Fibroblast of peridontal ligament (primary cell): ENCODE results near the gene LSP1.
A peak's percentile ranks its signal among the peaks of the same experiment; 100 is the strongest.

ENCODE experiments used
- DNase-seq: peaks from one replicate; pipeline ENCODE4 v3.0.0-alpha.2; 2010; ENCODE audit errors: extremely low read depth

Gene LSP1

GRCh38 chr11:1825039-1825740 lies 27.7 kb upstream of the LSP1 start:
- DNase-seq: no peak

DNA sequence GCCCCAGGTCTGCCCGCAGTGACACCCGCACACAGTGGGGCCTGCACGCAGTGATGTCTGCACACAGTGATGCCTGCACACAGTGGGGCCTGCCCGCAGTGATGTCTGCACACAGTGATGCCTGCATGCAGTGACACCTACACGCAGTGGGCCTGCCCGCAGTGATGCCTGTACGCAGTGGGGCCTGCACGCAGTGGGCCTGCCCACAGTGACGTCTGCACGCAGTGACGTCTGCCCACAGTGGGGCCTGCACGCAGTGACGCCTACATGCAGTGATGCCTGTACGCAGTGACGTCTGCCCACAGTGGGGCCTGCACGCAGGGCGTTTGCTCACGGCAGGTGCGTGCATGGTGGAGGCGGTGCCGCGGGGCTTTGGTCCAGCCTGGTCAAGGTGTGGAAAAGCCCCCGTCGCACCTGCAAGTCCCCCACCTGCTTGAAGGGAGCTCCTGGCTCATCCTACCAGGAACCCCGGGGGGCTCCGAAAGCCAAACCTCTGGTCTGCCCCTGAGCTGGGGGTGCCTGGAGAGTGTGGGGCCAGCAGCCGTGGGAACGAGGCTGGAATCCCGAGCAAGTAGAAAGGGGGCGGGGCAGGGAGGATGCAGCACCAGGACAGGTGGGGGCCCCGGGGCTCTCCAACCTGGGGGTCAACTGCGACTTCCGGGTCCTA lies 27.0 kb upstream of the LSP1 start:
- DNase-seq: no peak

DNA sequence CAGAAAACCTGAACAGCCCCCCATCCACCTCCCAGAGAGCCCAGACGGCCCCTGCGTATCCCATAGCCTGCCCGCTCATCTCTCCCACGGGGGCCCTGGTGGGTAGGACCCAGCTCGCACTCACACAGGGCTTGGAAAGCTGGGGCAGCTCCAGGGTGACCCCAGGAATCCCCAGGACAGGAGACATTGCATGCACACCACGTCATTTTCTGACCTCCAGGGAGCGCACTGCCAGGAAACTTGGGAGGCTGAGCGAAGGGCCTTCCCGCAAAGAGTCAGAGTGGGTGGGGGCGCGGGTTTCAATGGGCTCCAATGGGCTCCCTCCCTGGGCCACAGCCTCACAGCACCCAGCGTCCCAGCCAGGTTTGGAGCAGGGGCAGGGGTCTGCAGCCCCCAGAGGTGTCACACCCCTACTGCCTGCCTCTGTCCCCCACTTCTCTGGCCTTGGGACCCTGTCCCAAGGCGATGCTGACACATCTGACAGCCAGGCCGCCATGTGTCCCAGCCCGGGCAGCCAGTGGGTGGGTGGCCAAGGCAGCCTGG lies 26.3 kb upstream of the LSP1 start:
- peak; percentile 71 for DNase-seq

GRCh38 chr11:1827095-1827813 lies 25.6 kb upstream of the LSP1 start:
- peak; percentile 78 for DNase-seq

DNA sequence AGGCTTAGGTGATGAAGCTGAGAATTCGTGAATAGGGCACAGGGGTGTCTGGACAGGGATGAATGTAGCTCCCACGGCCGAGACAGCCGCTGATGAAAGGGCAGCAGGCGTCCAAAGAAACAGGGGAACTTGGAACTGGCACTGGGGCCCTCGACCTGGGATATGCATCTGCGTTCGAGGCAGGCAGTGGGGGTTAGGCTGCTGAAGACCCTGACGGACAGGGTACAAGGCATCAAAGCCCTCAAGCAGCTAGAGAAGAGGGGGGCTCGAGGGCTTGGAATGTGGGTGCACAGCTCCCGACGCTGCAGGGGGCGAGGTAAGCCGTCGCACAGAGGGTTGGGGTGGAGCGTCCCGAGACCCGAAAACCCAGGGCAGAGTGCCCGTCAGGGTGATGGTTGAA lies 25.0 kb upstream of the LSP1 start:
- no peak for DNase-seq

DNA sequence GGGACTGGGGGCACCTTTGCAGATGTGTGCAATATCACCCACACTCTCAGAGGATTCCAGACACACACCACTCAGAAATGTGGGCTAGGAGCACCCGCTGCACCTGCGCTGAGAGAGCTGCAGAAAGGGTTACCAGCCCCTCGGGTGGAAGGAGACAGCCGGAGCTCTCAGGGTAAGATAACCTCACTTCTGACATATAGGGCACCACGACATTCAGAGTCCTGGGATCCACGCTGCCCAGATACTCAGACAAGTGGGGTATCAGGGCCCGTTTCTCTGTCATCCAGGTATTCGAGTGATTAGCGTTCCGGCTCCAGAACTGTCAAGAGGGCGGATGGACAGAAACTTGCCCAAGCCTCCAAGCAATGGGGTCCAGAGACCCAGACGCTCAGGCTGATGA lies 24.3 kb upstream of the LSP1 start:
- DNase-seq: no peak

GRCh38 chr11:1829039-1829820 lies 23.7 kb upstream of the LSP1 start:
- DNase-seq: peak; percentile 33

GRCh38 chr11:1830004-1830321 lies 22.9 kb upstream of the LSP1 start:
- no peak for DNase-seq

DNA sequence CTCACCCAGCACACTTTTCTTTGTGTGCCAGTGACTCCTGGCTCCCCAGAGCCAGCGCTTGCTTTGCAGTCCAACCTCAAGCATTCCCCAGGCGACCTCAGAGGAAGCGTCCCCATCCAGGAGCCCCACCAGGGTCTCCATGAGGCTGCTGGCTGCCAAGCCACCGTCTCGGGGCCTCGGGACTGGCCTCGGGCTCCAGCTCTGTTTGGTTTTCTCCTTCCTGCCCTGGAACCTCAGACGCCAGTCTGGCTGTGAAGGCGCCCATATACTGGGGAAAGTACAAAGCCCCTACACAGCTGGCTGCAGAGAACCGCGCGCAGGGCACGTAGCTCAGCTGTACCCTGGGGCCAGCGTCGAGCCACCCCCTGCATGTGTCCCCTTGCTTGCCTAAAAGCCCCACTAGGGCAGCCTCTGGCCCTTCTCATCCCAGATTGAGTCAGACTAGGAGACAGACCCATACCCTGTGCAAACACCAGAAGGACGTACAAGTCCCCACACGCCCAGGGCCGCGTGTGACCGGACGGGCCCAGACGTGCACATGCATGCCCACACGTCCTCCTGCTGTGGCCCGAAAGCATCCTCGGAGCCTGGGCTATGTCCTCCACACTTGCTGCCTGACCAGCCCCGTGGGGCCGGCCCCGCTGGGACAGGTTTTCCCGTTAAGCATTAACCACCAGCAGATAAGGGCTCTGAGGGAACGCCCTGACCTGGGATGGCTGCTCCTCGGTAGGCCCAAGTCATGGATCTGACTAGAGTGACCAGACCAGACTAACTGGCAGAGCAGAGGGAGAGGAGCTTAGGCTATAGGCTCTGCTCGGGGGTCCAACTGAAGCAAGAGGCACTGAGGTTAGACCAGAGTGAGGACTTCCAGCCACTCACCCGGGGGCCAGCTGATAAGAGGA lies 22.3 kb upstream of the LSP1 start:
- no peak for DNase-seq

- no peak for DNase-seq
Measured at GRCh38 chr11:1831338-1832210, 21.3 kb upstream of the LSP1 start.

DNA sequence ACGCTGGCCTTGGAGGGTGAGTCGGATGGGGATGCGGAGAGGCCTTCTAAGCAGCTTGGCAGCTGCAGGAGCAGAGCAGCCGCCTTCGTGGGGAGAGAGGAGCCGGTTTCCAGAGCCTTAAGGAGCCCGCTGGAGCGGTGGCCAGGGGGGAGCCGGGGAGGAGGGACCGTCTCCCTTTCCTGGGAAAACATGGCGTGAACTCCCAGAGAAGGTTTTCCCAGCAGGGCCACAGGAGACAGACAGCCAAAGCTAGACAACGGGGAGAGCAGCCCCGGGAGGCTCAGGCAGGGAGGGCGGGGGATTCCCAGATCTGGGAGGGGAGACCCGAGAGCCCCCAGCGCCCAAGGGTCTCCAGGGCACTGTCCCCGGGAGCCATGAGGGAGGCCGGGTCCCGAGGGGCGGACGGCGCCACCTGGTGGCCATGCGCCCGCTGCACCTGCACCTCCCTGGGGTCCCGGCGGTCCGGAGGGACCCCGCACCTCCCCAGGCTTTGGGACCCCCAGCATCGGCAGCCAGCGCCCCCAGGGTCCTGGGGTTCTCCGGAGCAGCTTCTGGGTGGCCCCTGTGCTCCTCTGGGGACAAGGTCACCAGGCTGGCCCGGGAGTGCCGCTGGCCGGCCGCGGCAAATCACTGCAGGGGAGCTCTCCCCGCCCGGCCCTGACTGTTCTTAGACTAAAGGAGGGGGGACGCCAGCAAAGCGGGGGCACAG lies 20.5 kb upstream of the LSP1 start:
- DNase-seq: no peak

GRCh38 chr11:1832920-1833295 lies 20.0 kb upstream of the LSP1 start:
- DNase-seq: no peak

- DNase-seq: no peak
Measured at GRCh38 chr11:1834062-1834610, 18.7 kb upstream of the LSP1 start.

GRCh38 chr11:1834779-1835670 lies 17.9 kb upstream of the LSP1 start, which contains the start of gene SYT8:
TSS of gene SYT8 (plus strand) at chr11:1834990. CDS start at chr11:1835106, 116 bp downstream.
- DNase-seq: no peak

DNA sequence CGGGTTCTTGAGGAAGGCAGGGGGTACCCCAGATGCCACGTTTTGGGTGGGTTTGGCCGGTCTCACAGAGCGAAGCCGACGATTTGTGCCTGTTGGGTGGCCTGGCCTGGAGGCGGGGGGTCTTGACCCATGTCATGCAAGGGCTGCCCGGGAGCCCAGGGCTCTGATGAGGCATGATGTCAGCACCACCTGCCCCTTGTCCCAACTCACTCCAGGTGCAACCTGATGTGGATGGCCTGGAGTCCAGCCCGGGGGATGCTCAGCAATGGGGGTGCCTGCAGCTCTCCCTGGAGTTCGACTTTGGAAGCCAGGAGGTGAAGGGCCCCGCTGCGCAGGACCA lies 17.2 kb upstream of the LSP1 start:
- no peak for DNase-seq

DNA sequence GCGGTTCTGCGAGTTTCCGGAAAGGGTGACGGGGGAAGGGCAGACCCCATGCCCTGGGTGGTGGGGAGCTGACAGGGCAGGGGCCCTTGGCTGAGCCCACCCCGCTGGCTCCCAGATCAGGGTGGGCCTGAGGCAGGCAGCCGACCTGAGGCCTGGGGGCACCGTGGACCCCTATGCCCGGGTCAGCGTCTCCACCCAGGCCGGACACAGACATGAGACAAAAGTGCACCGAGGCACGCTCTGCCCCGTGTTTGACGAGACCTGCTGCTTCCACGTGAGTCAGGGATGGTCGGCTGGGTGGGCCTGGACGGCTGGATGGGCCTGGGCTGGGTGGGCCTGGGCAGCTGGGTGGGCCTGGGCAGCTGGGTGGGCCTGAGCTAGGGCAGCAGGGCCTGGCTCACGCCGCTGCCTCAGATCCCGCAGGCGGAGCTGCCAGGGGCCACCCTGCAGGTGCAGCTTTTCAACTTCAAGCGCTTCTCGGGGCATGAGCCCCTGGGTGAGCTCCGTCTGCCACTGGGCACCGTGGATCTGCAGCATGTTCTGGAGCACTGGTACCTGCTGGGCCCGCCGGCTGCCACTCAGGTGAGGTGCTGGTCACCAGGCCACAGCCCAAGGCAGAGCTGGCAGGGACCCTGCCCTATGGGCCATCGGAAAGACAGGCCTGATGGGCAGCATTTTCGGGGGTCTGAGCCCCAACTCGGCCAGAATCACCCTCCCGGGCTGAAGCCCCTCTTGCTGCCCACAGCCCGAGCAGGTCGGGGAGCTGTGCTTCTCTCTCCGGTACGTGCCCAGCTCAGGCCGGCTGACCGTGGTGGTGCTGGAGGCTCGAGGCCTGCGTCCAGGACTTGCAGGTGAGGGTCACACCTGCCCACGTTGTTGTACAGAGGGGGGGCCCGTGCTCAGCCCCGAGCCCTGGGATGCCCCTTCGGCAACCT lies 16.6 kb upstream of the LSP1 start:
- no peak for DNase-seq
